T-helper 22 cell (primary cell): ENCODE results near the gene TOP2A.

Experiments
- DNase-seq: peaks from one replicate; pipeline ENCODE4 v3.0.0-alpha.2; 2020; ENCODE audit warnings: low read depth

Gene TOP2A

GRCh38 chr17:40452216-40452787, 34.6 kb upstream of the TOP2A start:
- no peak for DNase-seq

DNA sequence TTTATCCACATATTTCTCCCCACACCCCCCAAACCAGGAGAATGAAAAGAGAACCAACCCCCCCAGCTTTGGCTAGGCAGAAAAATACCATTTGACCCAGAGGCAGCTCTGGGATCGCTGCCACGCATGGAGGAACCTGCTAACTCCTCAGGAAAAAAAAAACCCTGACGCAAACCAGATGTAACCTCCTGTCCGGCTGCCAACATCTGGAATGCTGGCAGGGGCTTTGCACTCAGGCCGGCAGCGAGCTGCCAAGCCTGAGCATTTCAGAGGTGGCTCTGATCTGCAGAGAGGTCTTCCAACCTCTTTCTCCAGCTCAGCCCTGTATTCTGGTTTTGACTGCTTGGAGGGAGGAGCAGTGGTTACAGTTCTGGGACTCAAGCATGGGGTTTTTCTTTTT, 33.7 kb upstream of the TOP2A start:
- DNase-seq: no peak

DNA sequence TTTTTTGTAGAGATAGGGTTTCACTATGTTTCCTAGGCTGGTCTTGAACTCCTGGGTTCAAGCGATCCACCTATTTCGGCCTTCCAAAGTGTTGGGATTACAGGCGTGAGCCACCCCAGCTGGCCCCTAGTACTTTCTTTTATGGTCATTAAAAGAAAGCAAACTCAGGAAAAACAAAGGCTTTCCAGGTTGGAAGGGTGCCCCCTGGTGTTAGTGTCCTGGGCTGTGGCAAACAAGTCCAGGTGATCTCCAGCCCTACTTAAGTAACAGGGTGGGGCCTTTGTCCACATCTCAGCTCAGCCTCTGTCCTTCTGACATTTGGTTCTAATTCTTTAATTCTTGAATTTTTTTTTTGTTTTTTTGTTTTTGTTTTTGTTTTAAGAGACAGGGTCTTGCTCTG, 32.5 kb upstream of the TOP2A start:
- no peak for DNase-seq

DNA sequence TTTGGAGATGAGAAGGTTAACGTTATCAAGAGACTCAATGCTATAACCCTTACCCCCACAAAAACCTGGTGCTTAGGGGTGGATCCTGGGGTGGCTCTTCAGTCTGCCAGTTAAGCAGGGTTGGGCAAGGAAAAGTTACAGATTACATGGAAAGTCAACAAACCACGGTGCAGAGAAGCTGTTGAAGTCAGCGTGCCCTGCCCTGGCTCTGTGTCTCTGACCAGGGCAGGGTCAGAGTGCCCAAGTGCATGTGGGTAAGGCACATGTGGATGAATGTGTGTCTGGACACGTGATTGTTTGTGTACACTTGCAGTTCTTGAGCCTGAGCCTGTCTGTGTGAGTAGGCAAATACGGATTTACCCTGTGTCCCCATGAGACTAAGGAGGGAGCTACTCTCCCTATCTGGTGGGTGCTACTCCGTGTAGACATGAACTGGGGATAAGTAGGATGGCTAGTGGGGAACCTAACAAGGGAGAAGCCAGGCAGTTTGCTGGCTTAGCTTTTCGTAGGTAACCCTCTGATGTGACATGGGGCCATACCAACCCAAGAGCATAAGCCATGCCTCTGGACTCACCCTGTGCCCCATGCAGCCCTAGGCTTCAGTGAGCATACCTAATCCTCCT, 31.1 kb upstream of the TOP2A start:
- DNase-seq: no peak

DNA sequence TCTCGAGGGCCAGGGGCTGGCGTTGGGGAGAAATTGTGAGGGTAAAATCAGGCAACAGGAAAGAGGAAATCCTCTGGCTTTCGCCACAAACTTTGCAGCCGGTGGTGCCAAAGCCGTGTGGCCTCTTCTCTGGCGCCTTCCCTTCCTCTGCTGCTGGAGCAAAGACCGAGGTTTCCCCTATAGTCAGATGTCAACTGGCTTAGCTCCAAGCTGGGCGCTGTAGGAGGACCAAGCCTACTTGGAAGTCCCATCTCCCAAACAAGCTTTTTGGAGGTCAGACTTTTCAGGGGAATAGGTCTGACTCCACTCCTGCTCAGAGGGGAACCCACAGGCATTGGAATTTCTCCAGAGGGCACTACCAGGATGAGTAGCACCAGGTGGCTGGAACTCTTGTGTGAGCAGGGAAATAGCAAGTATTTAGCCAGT, 30.5 kb upstream of the TOP2A start:
- DNase-seq: no peak

- no peak for DNase-seq
Observed at GRCh38 chr17:40447806-40448205, 30.1 kb upstream of the TOP2A start.

DNA sequence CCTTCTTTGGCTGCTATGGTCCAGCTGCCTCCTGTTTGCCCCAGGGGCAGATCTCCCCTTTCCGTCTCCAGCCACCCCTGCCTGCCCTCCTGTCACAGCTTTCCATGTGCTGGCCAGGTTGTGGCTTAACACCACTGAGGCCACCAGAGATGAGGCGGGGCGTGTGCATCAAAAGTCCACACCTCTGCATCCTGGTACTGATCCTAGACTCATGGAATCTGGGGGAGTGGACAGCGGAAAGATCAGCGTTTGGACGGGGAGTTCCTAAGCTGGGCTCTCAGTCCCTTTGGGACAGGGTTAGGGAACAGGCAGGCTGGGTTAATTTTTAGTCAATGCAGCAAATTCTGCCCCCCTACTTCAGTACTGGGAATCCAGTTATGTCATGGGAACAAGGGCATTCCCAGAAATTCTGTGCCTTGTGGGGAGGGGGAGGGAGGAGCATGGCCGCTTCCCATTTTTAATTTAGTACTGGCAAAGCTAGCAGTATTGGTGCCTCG, 29.5 kb upstream of the TOP2A start:
- no peak for DNase-seq

GRCh38 chr17:40445751-40446468, 28.2 kb upstream of the TOP2A start:
- DNase-seq: no peak

DNA sequence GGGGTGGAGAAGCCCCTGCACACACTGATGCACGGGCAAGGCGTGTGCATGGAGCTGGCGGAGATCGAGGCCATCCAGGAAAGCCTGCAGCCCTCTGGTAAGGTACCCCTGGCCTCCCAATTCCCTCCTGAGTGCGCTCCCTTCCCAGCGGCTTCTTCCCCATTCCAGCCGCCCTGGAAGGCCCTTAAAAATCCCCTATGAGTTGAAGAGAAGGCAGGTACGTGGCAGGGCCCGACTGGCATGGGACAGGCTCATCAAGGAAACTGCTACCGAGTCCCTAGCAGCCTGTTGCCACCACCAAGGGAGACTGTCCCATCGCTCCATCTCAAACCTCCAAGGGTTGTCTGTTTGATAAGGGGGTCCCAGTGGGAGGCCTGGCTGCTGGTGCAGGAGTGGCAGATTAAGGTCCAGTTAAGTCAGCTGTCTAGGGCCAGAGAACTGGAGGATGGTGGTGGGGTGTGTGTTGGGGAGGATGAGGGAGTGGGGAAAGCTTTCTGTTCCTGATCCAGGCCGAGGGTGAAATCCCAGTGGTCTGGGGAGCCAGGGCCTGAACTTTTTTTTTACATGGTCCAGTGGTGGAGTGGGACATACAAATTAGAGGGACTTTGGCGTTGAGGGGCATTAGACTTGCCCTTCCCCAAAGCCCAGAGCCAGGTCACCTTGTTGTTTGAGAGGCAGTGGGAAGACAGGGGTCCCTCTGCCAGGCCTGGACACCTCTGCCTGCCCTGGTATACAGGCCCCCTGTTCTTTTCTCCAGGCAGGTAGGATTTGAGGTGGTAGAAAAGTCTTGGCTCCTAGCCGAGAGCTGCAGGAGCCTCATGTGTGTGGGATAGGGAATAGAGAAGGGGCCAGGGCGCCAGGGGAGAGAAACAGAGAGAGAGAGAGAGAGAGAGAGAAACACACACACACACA, 26.5 kb upstream of the TOP2A start:
- no peak for DNase-seq

GRCh38 chr17:40443196-40443987, 25.7 kb upstream of the TOP2A start, which contains the start of gene IGFBP4:
Gene IGFBP4 (plus strand): TSS chr17:40443450. CDS start chr17:40443736, 286 bp downstream.
- peak; percentile 30 for DNase-seq

- DNase-seq: no peak
Observed at GRCh38 chr17:40442392-40443195, 24.9 kb upstream of the TOP2A start.

GRCh38 chr17:40440166-40440565, 22.5 kb upstream of the TOP2A start:
- no peak for DNase-seq

GRCh38 chr17:40437095-40437732, 19.5 kb upstream of the TOP2A start:
- DNase-seq: no peak

GRCh38 chr17:40436636-40437035, 18.9 kb upstream of the TOP2A start:
- no peak for DNase-seq

GRCh38 chr17:40433551-40434415, 16.1 kb upstream of the TOP2A start:
- DNase-seq: no peak

DNA sequence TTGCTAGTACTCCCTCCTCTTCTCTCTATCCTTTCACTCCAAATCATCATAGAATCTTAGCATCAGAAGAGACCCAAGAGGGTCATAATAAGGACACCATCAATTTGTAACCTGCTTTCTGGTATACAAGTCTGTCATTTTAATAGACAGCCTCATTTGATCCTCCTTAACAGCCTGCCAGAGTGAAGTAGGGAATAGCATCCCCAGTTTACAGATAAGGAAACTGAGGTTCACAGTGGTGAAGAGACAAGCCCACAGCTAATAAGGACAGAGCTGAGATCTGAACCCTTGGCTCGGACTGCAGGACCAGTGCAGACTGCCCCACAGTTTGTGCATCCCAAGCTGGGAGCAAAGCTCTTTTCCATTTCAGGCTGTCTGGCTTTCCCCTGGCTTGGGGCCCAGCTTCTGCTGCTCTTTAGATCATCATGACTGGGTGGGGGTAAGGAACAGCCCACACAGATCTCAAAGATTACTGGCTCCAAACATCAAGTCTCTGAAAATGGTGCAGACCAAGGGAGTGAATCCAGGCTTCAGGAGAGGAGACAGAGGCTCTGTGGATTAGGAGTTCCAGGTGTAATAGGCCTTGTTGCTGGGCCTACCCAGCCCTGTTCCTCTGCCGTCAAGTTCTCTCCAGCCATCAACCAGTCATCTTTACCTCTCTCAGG, 15.3 kb upstream of the TOP2A start:
- DNase-seq: no peak

DNA sequence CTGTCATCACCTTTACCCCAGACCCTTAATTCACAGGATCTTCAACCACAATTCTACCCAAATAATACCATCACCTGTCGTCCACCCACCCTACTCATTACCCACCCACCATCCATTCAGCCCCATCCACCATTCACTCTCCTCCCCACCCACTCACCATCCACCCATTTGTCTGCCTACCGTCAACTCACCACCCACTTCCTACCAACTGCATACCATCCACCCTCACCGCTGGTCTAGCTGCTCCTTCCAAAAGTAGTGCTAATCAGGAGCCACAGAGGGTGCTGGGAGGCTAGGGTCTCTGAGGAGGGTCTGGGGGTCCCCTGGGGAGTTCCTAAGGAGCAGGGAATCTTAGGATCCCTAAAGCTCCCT, 13.5 kb upstream of the TOP2A start:
- no peak for DNase-seq
